ENCODE measurements around the gene UBTD2.

Gene UBTD2

DNA sequence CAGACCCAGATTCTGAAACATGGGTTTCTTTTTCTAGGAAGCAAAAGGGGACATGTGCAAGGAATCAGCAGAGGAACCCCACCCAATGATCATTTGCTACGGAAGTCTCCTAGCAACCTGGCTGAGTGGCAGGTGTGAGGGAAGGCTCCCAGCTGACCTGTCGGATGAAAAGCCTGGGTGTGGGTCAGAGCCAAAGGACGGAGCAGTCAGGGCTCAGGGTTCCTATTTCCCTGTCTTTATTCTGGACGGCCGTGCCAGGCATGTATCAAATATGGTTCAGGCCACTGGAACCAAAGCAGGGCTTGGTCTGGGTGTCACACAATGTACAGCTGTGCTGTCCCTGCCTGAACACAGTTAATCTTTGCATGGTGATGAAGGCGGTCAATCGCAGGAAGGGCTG, 115.7 kb downstream of the UBTD2 start:
- no peak for DNase-seq

DNA sequence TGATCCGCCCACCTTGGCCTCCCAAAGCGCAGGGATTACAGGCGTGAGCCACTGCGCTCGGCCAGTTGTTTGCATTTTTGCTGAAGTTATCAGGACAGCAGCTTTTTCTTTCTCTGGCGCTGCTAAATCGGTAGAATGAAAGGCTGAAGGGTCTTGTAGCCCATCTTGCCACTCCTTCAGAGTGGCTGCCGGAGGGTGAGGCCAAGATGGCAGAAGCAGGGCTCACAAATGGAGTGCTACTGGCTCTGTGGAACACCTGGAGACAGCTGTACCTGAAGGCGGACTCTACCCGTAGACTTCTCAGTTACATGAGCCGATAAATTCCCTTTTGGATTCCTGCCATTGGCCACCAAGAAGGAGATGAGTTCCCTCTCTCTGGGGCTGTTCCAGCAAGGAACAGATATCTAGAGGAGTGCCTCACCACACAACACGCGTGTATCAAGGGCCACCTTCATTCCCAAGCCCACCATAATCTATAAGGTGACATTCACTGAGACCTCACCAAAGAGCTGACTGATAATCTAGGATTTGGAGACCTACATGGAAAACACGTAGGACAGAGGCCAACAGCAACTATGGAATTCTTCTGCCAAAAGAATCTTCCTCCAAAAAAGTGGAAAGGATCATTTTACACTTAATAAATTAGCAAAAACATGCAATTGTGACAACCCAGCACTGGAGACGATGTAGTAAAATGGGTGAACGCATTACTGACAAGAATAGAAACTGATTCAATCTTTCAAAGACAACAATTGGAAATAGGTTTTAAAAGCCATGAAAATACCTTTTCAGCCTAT, 117.3 kb downstream of the UBTD2 start:
- DNase-seq: no peak

DNA sequence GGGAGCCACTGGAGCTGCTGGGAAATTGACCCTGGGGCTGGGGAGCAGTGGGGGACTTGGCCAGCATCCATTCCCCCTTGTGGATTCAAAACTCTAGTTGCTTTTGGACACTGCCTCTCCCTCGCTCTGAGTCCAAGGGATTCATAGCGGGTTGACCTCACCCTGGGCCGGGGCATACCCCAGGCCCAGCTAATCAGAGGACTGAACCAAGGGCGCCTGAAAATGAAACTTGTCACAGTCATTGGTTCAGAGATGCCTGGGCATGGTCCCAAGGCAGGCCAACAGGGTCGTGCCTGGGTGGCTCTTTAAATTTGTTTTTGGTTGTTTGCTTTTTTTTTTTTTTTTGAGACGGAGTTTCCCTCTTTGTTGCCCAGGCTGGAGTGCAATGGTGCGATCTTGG, 118.1 kb downstream of the UBTD2 start:
- no peak for DNase-seq

- DNase-seq: no peak
Observed at GRCh38 chr5:172164769-172165212, 118.8 kb downstream of the UBTD2 start.

DNA sequence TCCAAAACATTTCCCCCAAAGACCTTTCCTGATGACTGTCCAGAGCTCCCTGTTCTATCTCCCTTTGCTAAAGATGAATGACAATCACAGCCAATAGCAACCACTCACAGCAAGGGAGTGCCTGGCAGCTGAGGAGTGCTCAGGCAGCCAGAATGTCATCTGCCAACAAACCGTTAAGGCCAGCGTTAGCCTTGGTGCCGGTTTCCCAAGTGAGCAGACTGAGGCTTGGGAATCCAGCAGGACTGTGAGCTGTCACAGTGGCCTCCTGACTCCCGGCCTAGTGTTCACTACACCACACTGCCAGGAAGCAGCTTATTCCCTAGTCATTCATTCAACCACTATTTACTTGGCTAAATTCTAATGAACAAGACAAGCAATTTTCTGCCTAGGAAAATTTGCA, 120.2 kb downstream of the UBTD2 start:
- no peak for DNase-seq

- no peak for DNase-seq
Observed at GRCh38 chr5:172162987-172163343, 120.6 kb downstream of the UBTD2 start.

DNA sequence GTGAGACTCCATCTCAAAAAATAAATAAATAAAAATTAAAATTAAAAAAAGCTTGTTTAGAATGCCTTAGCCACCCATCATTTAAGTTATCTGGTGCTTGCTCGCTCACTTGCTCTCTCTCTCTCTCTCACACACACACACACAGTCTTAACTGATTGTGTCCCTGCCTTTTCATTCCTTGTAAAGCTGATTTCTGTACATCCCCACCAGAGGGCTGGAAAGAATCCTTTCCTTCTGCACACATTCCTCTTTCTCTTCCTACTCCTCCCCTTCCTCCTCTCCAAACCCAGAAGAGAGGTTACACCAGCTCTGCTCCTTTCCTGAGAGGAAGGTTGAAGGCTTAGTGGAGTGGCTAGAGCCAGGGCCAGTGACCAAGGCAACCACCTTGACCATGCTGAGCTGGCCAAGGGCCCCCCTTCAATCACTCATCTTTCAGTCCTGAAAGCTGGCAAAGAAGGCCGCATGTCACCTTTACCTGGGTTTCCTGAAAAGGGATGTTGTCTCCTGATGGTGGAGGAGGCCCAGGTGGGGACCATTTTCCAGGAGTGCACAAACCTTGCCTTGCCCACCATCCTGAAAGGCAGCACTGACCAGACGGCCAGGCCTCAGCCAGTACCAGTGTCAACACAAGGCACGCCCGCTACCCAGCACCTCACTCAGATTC, 121.1 kb downstream of the UBTD2 start:
- no peak for DNase-seq

GRCh38 chr5:172160506-172160905, 123.1 kb downstream of the UBTD2 start:
- DNase-seq: no peak

Data from eye (tissue), 1 donor.